ENCODE data around the gene CCNY. TPM values are rescaled to one million over a fixed set of nuclear protein-coding genes. Genes with fewer than 3 reads are reported as not detected.

Gene CCNY
- polyA plus RNA-seq, 2 of the 4 experiments (the other 2 are of a cell fraction), result 28.1 to 55.5 TPM

- CTCF ChIA-PET, result interaction anchor here (0.9 to 4.3 kb wide), 4 partner anchors 25 to 1269 kb away, joined by 3 to 27 read pairs (median 10); no protein-coding TSS in a partner anchor
- ATAC-seq (peak in 1 of 2 experiments; percentile 54; a peak in 3 of 6 replicates), DNase-seq (ENCODE audit: low read depth in 1 of 2, low spot score in 1 of 2) (peak in 1 of 2 experiments; percentile 29), FAIRE-seq (no peak)
- Histone ChIP-seq H3K9me3 (peaks cover 4% of the 10 kb centered on the region; the same call in 2 of the 3 replicates), H3K4me1 (no peaks in the 10 kb centered on the region), H3K4me2 (no peak overlapping the region), H3K27ac (no peak overlapping the region), H3K4me3 (no peak overlapping the region)
- 40% methylated on average over 6 of the region's 6 CpGs for WGBS (ENCODE audit: missing lambda C conversion rate)
- POLR2A ChIA-PET, result no interaction called here
- no peak for TF ChIP-seq CBX8 (IDR thresholded peaks at IDR 0.05)
- TF ChIP-seq REST (IDR thresholded peaks at IDR 0.05), result no peak
- no peak for TF ChIP-seq HMGXB4 (CRISPR knock-in tag; IDR thresholded peaks at IDR 0.05; ENCODE audit: borderline replicate concordance)
- TF ChIP-seq CHD2 (IDR thresholded peaks at IDR 0.05; ENCODE audit: low read length, partially characterized antibody), result no peak
- TF ChIP-seq, protein P1, sequence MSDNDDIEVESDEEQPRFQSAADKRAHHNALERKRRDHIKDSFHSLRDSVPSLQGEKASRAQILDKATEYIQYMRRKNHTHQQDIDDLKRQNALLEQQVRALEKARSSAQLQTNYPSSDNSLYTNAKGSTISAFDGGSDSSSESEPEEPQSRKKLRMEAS (IDR thresholded peaks at IDR 0.05), result no peak
- peak in 1 of 2 experiments; percentile 23; a peak in 1 of 5 replicates for TF ChIP-seq RAD21 (conservative IDR thresholded peaks at IDR 0.05 in 1 of 2, IDR thresholded peaks at IDR 0.05 in 1 of 2)
These were observed 275.4 kb downstream of the CCNY start for GRCh38 chr10:35611750-35612149.

GRCh38 chr10:35612385-35613106 is 276.2 kb downstream of the CCNY start:
- WGBS (ENCODE audit: missing lambda C conversion rate), result 51% methylated on average over 6 of the region's 6 CpGs
- no peaks in the 10 kb centered on the region for H3K4me1 ChIP-seq
- peaks cover 4% of the 10 kb centered on the region for H3K9me3 ChIP-seq
- CTCF ChIA-PET, result interaction anchor here (0.6 to 4.3 kb wide), 11 partner anchors 12 to 1268 kb away, joined by 3 to 27 read pairs (median 6); no protein-coding TSS in a partner anchor
- no peak overlapping the region for H3K4me2 ChIP-seq
- FAIRE-seq, result no peak
- POLR2A ChIA-PET, result no interaction called here
- no peak for ATAC-seq
- no peak overlapping the region for H3K4me3 ChIP-seq
- TF ChIP-seq ZFP36 (IDR thresholded peaks at IDR 0.05; ENCODE audit: borderline replicate concordance, partially characterized antibody) (no peak), MAFK (IDR thresholded peaks at IDR 0.05; ENCODE audit: partially characterized antibody) (peak; percentile 47)
- H3K27ac ChIP-seq, result no peak overlapping the region
- no peak for DNase-seq (ENCODE audit: low read depth in 1 of 2, low spot score in 1 of 2)

- TF ChIP-seq KDM5A (IDR thresholded peaks at IDR 0.05) (no peak), ZNF302 (CRISPR knock-in tag; IDR thresholded peaks at IDR 0.05) (no peak), CHD2 (IDR thresholded peaks at IDR 0.05; ENCODE audit: low read length, partially characterized antibody) (no peak), MYC (IDR thresholded peaks at IDR 0.05; ENCODE audit: borderline replicate concordance, low read length) (no peak), EHF (CRISPR knock-in tag; IDR thresholded peaks at IDR 0.05) (no peak), MAZ (IDR thresholded peaks at IDR 0.05; ENCODE audit: borderline replicate concordance, low read depth, low read length) (no peak), SMC3 (IDR thresholded peaks at IDR 0.05) (no peak), PBX3 (IDR thresholded peaks at IDR 0.05) (no peak), SREBF2 (IDR thresholded peaks at IDR 0.05) (no peak), EHMT2 (IDR thresholded peaks at IDR 0.05; ENCODE audit: low read depth) (no peak), MAFK (IDR thresholded peaks at IDR 0.05; ENCODE audit: partially characterized antibody) (no peak)
- TF ChIP-seq, protein P2, sequence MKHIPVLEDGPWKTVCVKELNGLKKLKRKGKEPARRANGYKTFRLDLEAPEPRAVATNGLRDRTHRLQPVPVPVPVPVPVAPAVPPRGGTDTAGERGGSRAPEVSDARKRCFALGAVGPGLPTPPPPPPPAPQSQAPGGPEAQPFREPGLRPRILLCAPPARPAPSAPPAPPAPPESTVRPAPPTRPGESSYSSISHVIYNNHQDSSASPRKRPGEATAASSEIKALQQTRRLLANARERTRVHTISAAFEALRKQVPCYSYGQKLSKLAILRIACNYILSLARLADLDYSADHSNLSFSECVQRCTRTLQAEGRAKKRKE (CRISPR knock-in tag; IDR thresholded peaks at IDR 0.05; ENCODE audit: low read depth), result no peak
- ChIA-PET POLR2A (no interaction called here), CTCF (interaction anchor here (0.7 to 4.3 kb wide), 12 partner anchors 12 to 1267 kb away, joined by 3 to 27 read pairs (median 6); no protein-coding TSS in a partner anchor)
- Histone ChIP-seq H3K4me3 (no peak overlapping the region), H3K9me3 (peaks cover 4% of the 10 kb centered on the region), H3K4me2 (no peak overlapping the region), H3K27ac (no peak overlapping the region), H3K4me1 (no peaks in the 10 kb centered on the region)
- FAIRE-seq (no peak), DNase-seq (ENCODE audit: low read depth in 1 of 2, low spot score in 1 of 2) (no peak), ATAC-seq (no peak)
- WGBS (ENCODE audit: missing lambda C conversion rate), result 42% methylated on average over 2 of the region's 2 CpGs
These were observed 276.8 kb downstream of the CCNY start for GRCh38 chr10:35613107-35613440.
